Measurements from ENCODE around the gene CARS1.

The CARS1 gene

DNA sequence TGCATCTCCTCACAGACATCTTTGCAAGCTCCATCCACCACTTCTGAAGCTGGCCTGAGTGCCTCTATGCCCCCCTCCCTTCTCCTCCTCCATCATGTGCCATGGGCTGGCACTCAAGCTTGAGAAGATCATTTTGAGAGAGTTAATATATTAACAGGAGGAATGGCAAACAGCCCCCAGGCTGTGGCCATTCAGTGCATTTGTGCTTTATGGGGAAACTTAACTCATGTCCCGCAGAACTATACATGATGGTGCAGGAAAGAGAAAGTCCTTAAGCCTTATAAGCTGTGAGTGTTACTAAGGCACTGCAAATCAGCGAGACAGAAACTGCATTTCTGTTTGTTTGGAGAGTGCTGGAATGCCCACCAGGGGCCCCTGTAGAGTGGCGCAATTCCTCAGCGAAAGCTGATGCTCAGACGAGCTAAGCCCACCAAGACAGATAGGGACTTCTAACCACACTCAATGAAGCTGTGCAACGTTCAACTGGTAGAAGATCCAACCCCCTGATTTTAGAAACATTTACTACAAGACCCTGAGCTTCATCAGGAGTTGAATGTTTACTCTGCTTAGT, 101.2 kb downstream of the CARS1 start:
- no peak for DNase-seq (ENCODE audit: low read depth)

DNA sequence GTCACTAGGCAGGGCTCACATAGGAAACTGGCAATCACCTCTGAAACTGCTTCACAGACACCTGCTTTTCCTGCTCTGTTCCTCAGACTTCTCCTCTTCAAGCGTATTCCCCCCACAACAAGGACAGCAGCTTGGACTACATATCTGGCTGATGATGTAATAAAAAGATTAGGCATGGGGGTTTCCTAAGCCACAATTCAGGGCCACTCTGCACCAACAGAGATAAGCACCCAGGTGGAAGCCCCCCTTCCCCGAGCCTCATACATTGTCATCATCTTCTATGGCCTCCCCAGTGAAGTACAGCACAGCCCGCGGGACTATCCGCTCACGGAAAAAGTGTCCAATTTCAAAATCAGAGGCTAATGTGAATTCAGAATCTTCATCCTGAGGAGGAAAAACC, 103.0 kb downstream of the CARS1 start:
- DNase-seq (ENCODE audit: low read depth) = no peak

DNA sequence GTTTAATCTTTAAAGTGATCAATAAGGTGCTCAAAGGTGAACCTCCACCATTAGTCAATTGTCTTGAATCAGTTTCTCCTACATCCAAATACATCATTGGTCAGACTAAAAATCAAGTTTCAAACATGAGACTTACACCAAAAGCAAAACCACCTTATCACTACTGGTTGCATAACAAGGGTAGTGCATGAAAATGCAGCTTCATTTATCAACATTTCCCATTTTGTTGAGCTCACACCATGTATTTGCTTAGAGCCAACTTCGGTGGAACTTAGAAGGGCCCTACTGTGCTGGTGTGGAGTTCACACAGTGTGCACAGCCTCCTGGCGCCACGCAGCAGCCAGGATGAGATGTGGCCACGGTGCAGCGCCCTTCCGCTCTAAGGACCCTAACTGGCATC, 104.9 kb downstream of the CARS1 start:
- DNase-seq (ENCODE audit: low read depth) = no peak

DNA sequence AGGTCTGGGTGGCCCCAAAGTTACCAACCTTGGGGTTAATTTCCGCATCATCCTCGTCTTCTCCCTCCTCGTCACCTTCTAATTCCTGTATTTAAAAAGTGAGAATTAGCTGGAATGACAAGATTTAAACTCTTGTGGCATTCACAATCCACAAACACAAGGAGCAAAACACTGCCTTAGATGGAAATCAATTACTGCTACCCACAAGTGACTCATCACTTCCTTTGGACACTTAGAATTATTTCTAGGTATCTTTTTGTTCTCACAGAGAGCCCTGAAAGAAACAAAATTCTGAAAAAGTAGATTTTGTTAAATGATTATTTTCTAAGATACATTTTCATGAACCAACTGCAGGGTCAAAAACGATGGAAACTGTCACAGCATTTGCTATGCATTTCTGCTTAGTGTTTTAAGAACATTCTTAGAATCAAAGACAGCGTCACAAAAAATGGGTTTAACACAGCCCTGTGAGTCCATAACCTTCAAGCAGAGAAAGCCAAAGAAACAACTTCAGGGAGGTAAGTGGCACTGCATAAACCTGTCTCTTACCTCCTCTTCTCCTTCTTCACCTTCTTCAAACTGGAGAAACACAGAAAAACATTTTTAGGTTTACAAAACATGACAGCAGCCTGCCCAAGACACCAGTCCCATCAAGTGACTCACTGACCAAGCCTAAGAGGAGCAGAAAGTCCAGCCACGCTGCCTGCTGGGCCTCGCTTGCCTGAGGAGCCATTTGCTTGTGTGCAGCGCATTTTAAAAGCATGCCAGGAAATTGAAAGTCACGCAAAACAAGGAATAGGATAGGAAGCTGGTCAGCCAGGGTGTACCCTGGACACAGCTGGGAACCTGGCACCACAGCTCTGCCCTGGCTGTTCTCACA, 105.8 kb downstream of the CARS1 start:
- no peak for DNase-seq (ENCODE audit: low read depth)
